ENCODE data around the gene SCMH1.
"Not testable (repeated sequence)": the region's sequence is repeated elsewhere in the genome, so short reads cannot be mapped to it uniquely, and the experiment has no call there.

The SCMH1 gene

DNA sequence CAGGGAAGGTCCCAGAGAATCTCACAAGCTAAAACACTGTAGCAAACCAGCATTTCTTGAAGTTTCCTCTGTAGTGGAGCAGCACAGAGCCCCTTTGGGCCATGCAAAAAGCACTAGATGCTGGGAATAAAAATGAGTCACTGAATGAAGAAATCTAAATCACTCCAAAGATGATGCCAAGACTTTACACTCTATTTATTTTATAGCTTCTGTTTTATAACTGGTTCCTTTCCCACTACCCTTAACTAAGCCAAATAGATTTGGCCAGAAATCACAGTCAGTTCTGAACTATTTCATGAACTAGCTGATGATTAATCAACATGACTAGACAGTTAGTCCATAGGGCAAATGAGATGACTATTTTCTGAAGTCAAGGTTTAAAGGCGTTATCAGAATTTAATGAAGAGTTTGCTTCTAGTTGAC, 89.5 kb downstream of the SCMH1 start:
- DNase-seq (ENCODE audit: low read depth), result peak; percentile 78

DNA sequence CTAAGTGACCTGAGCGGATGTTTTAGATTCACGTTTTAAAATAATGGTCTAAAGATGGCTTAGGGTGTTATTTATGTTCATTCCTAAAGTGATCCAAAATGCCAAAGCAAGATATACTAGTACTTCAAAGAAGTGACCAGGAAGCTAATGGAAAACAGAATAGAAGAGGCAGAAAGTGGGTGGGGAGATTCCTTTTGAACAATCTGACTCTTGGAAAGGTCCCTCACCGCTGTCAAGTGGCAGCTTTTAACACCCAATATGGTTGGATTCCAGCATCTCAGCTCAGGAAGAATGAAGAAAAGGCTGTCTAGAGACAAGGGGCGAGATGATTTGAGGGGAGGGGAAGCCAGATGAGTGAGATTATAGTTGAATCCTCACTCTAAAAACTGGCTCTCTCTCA, 90.3 kb downstream of the SCMH1 start:
- DNase-seq (ENCODE audit: low read depth), result no peak

DNA sequence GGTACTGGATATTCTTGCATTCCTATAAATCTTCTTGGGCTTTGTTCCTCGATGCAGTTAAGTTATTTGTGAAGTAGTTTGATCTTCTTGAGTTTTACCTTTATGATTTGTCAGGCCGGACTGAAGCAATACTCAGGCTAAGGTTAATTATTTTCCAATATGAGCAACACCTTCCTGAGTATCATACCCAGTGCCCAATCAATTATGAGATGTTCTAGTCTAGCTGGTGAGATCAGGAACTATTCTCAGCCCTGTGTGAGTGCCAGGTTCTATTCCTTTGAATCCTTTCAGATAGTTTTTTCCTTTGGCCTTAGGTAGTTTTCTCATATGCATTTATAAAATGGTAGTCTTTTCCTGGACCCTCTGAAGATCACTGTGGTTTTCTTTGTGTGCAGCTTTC, 92.5 kb downstream of the SCMH1 start:
- DNase-seq (ENCODE audit: low read depth), result no peak

DNA sequence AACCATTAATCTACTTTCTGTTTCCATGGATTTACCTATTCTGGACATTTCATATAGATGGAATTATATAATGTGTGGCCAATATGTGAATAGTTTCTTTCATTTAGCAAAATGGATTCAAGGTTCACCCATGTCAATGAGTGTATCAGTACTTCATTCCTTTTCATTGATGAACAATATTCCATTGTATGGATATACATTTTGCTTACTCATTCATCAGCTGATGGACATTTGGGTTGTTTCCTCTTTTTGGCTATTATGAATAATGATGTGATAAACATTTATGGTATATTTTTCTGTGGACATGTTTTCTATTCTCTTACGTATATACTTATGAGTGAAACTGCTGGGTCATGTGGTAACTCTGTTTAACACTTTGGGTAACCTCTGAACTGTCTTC, 97.8 kb downstream of the SCMH1 start:
- no peak for DNase-seq (ENCODE audit: low read depth)

DNA sequence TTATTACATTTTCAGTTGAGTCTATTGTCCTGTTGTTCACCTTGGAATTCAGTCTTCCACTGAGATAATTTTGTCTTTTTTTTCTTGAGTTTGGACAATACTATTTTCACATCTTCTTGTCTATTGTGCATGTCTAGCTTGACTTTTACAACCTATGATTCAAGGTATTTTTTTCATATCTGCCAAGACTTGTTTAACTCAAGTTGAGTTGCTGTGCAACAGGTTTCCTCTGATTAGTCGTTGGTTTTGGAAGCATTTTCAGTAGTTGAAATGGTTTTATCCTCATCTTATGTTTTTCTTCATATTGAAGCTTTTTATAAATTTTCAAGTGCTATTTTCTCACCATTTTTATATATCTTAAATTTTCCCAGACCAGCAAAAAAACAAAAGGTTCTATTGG, 103.6 kb downstream of the SCMH1 start:
- no peak for DNase-seq (ENCODE audit: low read depth)

DNA sequence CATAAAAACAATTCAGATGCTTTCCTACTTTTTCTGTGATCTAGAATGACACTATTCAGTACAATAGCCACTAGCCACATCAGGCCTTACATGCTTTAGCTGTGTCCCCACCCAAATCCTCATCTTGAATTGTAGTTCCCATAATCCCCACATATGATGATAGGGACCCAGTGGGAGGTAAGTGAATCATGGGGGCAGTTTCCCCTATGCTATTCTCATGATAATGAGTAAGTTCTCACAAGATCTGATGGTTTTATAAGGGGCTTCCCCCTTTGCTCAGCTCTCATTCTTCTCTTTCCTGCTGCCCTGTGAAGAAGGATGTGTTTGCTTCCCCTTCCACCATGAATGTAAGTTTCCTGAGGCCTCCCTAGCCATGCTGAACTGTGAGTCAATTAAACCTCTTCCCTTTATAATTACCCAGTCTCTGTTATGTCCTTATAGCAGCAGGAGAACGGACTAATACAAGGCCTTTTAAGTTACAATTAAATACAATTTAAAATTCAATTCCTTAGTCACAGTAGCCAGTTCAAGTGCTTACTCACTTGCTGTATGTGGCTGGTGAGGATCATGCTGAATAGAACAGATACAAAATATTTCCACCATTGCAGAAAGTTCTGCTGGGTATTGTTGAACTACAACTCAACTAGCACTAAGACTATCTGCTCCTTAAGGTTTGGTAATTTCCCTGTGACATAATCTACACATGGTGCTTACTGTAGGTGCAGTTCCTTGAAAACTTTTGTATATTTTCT, 106.7 kb downstream of the SCMH1 start:
- no peak for DNase-seq (ENCODE audit: low read depth)

DNA sequence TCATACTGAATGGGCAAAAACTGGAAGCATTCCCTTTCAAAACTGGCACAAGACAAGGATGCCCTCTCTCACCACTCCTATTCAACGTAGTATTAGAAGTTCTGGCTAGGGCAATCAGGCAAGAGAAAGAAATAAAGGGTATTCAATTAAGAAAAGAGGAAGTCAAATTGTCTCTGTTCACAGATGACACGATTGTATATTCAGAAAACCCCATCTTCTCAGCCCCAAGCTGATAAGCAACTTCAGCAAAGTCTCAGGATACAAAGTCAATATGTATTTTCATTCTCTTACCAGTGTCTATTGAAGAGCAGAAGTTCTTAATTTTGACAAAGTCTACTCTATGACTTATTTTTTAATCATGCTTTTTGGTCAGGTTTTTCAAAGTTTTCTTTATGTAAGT, 107.8 kb downstream of the SCMH1 start:
- DNase-seq (ENCODE audit: low read depth), result not testable (repeated sequence)

DNA sequence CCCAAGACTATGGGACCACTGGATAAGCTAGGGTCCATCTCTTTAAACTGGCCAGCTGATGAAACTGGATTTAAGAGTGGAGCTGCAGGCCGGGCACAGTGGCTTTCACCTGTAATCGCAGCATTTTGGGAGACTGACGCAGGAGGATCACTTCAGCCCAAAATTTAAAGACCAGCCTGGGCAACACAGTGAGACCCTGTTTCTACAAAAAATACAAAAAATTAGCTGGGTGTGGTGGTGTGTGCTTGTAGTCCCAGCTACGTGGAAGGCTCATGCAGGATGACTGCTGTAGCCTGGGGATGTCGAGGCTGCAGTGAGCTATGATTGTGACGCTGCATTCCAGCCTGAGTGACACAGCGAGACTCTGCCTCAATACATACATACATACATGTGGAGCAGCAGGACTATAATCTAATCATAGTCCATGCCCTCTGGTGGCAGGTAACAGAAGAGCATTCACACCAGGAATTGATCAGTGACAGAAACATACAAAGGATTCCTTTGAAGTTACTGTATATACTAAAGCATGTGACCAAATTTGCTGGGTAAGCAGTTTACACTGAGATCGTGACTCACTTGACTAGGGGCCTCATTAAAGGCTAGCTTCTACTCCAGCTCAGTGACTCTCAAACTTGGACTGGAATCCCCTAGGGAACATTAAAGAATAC, 119.1 kb downstream of the SCMH1 start:
- DNase-seq (ENCODE audit: low read depth), result peak; percentile 69

DNA sequence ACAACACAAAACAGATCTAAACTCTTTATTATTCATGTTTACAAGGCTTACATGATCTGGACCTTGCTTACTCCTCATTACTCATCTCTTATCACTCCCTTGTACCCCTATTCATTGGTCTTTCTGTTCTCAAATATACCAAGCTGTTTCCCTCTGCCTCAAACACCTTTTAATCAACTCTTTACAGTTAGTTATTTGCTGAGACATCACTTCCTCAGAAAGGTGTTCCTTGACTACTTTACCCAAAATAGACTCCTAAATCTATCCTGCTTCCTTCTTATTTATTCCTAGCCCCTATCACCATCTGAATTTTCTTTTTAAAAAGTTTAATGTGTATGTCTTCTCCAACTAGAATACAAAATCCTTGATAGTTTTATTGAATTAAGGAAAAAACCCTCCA, 120.0 kb downstream of the SCMH1 start:
- DNase-seq (ENCODE audit: low read depth), result no peak

DNA sequence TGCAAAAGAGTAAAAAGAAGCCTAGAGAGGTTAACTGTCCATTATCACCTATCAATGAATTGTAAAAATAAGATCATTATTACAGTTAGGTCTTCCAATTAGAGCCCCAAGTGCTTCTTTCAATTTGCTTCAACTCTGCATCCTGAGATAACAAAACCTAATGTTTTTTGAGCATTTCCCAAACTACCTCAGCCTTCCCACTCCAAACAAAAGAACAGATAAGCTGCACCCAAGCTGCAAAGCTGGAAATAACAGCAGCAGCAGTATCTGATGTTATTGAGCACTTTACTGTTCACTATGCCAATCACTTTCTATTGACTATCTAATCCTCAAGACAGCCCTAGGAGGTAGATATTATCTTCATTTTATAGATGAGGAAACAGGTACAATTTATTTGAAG, 123.5 kb downstream of the SCMH1 start:
- no peak for DNase-seq (ENCODE audit: low read depth)

DNA sequence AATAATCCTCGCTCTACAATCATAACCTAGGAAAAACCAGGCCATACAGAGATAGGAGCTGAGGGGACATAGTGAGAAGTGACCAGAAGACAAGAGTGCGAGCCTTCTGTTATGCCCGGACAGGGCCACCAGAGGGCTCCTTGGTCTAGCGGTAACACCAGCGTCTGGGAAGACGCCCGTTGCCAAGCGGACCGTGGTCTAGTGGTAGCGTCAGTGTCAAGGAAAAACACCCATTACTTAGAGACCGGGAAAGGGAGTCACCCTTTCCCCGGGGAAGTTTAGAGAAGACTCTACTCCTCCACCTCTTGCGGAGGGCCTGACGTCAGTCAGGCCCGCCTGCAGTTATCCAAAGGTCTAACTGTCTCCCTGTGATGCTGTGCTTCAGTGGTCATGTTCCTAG, 124.9 kb downstream of the SCMH1 start:
- DNase-seq (ENCODE audit: low read depth), result not testable (repeated sequence)

DNA sequence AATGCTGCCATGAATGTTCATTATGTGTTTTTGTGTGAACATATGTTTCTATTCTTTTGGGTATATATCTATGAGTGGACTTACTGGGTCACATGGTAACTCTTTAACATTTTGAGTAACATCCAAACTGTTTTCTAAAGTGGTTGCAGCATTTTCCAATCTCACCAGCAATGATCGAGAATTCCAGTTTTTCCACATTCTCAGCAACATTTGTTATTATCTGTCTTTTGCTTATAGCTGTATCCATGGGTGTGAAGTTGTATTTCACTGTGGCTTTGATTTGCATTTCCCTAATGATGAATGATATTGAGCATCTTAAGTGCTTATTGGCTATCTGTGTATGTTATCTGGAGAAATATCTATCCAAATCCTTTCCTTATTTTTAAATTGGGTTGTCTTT, 131.4 kb downstream of the SCMH1 start:
- DNase-seq (ENCODE audit: low read depth), result no peak

DNA sequence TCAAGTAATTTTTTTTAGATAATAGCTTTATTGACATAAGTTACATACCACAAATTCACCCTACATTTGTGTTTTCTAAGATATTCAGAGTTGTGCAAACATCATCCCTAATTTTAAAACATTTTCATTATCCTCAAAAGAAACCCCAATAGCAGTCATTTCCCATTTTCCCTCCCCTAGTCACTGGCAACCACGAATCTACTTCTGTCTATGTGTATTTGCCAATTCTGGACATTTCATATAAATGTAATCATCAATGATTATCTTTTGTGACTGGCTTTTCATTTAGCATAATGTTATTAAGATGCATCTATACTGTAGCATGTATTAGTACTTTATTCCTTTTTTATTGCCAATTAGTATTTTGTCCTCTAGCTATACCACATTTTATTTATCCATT, 131.8 kb downstream of the SCMH1 start:
- DNase-seq (ENCODE audit: low read depth), result no peak

DNA sequence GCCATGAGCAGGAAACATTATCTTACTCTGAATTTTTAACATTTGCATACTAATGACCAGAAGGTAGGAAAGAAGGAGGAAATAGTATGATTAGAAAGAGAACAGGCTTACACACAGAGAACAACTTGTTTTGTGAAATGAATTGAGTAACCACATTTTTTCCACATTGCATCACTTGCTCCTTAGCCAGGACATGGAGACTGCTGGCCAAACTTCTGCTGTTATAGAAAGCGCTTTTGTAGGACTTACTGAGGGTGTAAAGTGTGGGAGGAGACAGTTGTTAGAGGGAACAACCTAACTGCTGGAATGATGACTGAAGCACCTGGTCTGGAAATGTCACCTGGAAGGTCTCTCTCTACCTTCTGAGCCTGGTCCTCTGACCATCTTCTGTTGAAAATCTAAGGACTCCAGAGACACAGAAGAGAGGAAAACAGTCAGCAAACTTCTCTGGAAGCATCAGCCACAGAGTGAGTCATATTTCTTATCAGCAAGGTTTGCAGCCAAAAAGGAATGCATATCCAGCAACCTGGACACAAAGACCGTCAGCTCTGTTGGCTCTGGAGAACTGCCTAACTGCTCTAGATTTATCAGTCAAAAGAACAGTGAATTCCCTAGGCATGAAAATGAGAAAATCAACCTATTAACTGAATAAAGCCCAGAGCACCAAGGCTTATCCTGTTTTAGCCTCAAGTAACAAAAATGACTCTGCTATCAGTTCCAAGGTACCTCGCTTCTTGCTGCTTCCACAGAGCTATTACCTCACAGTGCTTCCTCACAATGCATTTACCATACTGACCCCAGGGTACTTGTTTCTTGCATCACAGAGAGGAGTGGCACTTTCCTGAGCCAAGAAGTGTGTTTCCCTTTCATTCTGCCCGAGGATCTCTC, 132.6 kb downstream of the SCMH1 start:
- DNase-seq (ENCODE audit: low read depth), result peak; percentile 88

DNA sequence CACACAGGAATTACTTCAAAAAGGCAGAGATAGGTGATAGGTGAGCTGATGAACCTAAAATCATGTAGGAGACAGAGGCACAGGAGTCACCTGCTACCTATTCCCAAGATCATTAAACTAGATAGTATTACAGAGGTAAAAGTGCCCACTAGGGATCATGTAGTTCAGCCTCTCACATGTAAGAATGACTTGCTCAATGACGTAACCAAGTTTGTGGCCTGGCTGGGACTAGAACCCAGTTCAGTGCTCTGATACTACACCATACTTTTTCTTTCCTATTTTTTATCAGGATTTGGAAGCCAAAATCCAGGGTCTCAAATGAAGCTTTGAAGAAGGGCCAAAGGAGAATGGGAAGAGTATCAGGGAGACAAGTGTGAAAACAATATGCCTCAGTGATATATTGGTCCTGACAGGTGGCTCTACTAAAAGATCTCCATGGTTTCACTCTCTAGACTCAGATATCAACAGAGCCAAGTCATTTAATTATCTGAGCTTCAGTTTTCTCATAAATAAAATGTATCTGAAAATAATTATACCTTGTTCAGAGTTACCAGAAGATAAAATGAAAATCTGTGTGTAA, 133.3 kb downstream of the SCMH1 start:
- no peak for DNase-seq (ENCODE audit: low read depth)

DNA sequence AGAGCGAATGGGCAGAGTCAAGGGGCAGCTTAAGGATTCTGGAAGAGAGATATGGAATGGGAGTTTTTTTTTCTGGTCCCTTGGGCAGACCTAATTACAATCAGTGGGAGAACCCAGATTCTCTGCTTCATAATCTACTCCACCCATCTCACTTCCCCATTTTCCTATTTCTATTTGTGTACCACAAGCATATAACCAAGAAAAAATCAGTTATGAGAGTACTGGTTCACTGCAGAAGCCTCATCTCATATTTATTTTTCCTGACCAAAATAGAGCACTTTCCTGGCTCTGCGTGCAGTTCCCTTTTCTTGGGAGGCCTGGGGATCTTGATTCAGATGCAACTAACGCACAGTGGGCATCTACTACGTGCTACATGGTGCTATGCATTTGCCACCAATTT, 138.3 kb downstream of the SCMH1 start:
- DNase-seq (ENCODE audit: low read depth), result no peak

DNA sequence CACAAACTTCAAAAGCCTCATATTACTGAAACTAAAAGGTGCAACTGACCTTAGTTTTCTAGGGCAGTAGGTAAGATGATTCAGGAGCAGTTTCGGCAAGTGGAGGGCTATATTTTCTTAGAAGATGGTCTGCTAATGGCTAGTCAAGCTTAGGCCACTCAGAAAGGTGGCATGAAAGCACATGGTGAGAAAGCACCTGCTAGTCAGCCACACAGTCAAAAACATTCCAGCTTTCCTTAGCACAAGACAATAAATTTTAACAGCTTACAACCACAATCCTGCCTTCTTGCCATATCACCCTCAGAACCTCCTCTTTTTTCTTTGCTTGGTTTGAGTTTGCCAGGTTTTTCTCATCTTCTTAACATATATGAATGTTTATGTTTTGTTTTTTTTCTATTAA, 139.5 kb downstream of the SCMH1 start:
- no peak for DNase-seq (ENCODE audit: low read depth)

DNA sequence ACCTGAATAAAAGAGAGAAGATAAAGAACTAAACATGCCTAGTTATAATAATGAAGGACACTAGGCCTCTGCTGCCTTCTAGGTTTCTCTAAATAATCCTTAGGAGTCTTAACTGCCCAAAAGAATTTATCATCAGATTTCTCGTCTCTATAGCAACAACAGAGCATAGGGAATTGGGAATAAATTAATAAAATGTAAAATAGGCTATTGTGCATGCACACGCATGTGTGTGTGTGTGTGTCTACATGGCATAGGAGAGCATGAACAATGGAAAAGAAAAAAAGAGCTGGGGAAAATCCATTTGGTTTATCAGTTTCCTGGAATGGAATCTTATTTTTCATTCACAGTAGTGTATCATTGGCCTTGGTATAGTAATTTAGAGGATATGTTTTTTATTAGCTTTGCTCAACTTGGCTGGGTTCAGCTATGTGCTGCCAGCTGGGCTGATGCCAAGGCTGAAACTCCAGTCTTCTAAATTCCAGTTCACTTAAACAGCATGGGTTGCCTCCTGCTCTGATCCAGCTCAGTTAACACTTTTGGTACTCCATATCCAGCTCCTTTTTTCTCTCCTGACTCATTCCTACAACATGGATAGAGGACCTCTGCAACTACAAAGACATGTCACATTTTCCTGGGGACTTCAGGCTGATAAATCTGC, 140.0 kb downstream of the SCMH1 start:
- DNase-seq (ENCODE audit: low read depth), result peak; percentile 86

DNA sequence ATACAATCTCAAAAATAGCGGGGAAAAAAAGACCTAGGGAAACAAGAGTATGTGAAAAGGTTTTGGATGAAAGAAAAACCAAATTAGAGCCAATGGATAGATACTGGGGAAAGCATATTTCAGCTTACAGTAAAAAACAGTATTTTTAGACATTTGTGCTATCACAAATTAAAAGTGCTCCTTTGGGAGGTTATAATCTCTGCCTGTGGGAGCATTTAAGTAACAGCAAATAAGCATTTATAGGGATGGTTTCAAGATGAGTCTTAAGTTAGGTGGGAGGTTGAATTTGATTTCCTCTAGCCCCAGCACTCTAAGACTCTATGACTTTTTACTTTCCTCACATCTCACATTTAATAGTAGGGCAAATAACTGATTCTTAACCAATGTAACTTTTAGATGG, 141.0 kb downstream of the SCMH1 start:
- no peak for DNase-seq (ENCODE audit: low read depth)

DNA sequence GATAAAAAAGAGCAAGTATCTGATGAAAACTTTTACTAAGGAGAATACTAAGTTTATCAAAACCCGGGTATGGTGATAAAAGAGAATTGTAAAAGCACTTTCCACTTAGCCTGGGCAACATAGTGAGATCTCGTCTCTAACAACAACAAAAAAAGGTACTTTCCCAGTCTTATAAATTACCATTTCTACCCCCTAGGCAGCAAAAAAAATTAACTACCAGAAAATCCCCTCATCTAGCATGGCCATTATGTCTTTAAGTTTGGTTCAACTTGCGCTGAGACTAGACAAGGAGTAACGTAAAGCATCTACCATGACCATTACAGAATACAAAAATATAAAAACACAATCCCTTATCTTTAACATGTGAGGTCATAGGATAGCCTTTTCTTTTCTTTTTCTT, 141.9 kb downstream of the SCMH1 start:
- no peak for DNase-seq (ENCODE audit: low read depth)

DNA sequence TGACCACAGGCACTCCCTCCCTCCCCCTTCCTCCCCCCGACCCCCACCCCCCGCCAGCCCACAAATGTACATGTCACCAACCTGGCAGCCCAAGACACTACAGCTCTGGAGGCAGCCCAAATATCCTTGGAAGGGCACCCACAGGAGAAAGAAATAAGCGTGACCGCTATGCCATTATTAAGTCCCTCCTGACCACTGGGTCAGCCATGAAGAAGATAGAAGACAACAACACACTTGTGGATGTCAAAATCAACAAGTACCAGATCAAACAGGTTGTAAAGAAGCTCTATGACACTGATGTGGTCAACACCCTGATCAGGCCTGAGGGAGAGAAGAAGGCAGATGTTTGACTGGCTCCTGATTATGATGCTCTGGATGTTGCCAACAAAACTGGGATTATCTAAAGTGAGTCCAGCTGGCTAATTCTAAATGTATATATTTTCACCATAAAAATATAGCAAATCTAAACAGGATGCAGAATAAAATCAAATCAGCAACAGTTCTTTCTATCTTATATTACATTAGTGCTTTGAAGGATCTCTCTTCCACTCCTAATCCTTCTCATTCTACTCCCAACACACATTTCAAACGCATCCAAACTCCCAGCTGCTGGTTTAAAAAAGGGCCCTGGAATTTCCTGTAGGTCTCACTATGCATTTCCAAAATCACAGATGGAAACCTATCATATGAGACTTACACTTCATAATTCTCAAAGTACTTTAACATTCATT, 143.2 kb downstream of the SCMH1 start:
- DNase-seq (ENCODE audit: low read depth), result no peak
